Gastroesophageal sphincter (tissue), 4 donors: ENCODE results near the gene CORO6. TPM values are rescaled to one million over a fixed set of nuclear protein-coding genes. Genes with fewer than 3 reads are reported as not detected.

Source experiments
- ATAC-seq: fragments of 150-250 bp; one replicate; pipeline ENCODE4 v1.9.1; 2016; ENCODE audit warnings: mild to moderate bottlenecking, moderate library complexity
- H3K27ac ChIP-seq, 4 donors: fragments of 200-600 bp; sonication (generic) in 3 of 4; 1 replicate in 3 of 4; 2 replicates in 1 of 4; pipeline ENCODE4 v1.5.1; 2016 to 2019
- H3K27me3 ChIP-seq: fragments of 200-600 bp; sonication (generic); one replicate; pipeline ENCODE4 v1.5.1; 2019
- H3K36me3 ChIP-seq, 2 donors: fragments of 200-600 bp; sonication (generic); one replicate each; pipeline ENCODE4 v1.5.1; 2019; ENCODE audit warnings: control low read depth in 1 of 2
- H3K4me1 ChIP-seq, 3 donors: fragments of 200-600 bp; sonication (generic); 1 replicate in 2 of 3; 2 replicates in 1 of 3; pipeline ENCODE4 v1.5.1; 2016 to 2019; ENCODE audit warnings: control low read depth in 2 of 3
- H3K4me3 ChIP-seq, 2 donors: fragments of 200-600 bp; sonication (generic); one replicate each; pipeline ENCODE4 v1.5.1; 2019; ENCODE audit warnings: mild to moderate bottlenecking in 1 of 2, moderate library complexity in 1 of 2
- H3K9me3 ChIP-seq, 3 donors: fragments of 200-600 bp; sonication (generic); one replicate each; pipeline ENCODE4 v1.5.1; 2017 to 2019; ENCODE audit warnings: control low read depth in 2 of 3
- EP300 ChIP-seq: sonication (generic); formaldehyde crosslinking; IDR thresholded peaks from one replicate; pipeline ENCODE4 v1.6.1; 2017; ENCODE audit warnings: antibody characterized with exemption, mild to moderate bottlenecking
- POLR2A ChIP-seq, 2 donors: fragments of 450-650 bp; IDR thresholded peaks; one replicate each; pipeline ENCODE4 v1.6.1; 2017; ENCODE audit warnings: antibody characterized with exemption in 2 of 2, mild to moderate bottlenecking in 2 of 2, moderate library complexity in 1 of 2
- POLR2AphosphoS5 ChIP-seq: sonication (generic); formaldehyde crosslinking; IDR thresholded peaks from one replicate; pipeline ENCODE4 v1.6.1; 2017; ENCODE audit warnings: antibody characterized with exemption
- WGBS, 2 donors: methylation state at CpG; one replicate each; pipeline ENCODE4 v1.1.5; 2018; ENCODE audit warnings: low coverage in 1 of 2; 5-methylcytosine and 5-hydroxymethylcytosine counted together
- total RNA-seq, 4 donors: library from RNA; depleted of rRNA; stranded (reverse); fragments of >200 nt; gene quantifications; one replicate each; pipeline ENCODE4 v1.1.0, GENCODE V29; 2016
- TF ChIP-seq, protein P1 (sequence below), 4 experiments: fragments of 200-600 bp in 2 of 4; fragments of 450-650 bp in 2 of 4; sonication (generic) in 1 of 4; IDR thresholded peaks; one replicate each; pipeline ENCODE4 v1.5.1; 2017 to 2019; ENCODE audit warnings: antibody characterized with exemption in 4 of 4, mild to moderate bottlenecking in 2 of 4, moderate library complexity in 2 of 4

Gene CORO6
- total RNA-seq, 4 donors from 2014 or later, result 18.1 to 138 (median 39.4) TPM

DNA sequence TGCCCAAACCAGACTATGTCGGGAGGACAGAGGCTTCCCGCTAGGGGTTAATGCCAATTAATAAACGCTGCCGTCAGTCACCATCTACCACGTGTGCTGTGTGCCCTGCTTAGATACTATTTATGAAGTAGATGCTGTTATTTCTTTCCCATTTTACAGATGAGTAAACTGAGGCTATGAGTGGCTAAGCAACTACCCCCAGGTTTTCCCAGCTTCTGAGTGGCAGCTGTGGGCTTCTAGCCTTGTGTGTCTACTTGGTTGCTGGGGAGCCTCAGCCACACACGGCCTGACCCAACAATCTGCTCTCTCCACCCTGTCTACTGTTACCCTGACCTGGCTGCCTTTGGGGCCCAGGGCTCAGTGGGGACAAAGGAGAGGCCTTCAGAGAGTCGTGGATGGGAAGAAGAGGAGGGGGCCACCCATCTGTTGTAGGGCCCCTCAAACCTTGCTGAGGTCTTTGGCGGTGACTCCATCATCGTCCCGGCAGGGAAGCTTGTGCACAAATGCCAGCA lies 40.4 kb downstream of the CORO6 start:
- H3K27me3 ChIP-seq, result no peaks in the 10 kb centered on the region
- peak overlapping the region in 1 of 4 donors; percentile 89 for H3K27ac ChIP-seq
- H3K4me3 ChIP-seq, result no peak overlapping the region
- no peaks in the 10 kb centered on the region for H3K9me3 ChIP-seq
- no peak for ATAC-seq
- WGBS, 2 donors, result 63 to 90% methylated on average over 2 to 4 of the region's 10 CpGs
- no peak for TF ChIP-seq POLR2A (IDR thresholded peaks at IDR 0.05)
- TF ChIP-seq, protein P1, sequence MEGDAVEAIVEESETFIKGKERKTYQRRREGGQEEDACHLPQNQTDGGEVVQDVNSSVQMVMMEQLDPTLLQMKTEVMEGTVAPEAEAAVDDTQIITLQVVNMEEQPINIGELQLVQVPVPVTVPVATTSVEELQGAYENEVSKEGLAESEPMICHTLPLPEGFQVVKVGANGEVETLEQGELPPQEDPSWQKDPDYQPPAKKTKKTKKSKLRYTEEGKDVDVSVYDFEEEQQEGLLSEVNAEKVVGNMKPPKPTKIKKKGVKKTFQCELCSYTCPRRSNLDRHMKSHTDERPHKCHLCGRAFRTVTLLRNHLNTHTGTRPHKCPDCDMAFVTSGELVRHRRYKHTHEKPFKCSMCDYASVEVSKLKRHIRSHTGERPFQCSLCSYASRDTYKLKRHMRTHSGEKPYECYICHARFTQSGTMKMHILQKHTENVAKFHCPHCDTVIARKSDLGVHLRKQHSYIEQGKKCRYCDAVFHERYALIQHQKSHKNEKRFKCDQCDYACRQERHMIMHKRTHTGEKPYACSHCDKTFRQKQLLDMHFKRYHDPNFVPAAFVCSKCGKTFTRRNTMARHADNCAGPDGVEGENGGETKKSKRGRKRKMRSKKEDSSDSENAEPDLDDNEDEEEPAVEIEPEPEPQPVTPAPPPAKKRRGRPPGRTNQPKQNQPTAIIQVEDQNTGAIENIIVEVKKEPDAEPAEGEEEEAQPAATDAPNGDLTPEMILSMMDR (IDR thresholded peaks at IDR 0.05), result no peak
- TF ChIP-seq EP300, result no peak
- TF ChIP-seq POLR2AphosphoS5, result no peak
- peaks cover 0 to 64% of the 10 kb centered on the region in 2 donors for H3K36me3 ChIP-seq
- H3K4me1 ChIP-seq, result peaks cover 0 to 87% (median 26%) of the 10 kb centered on the region in 3 donors

DNA sequence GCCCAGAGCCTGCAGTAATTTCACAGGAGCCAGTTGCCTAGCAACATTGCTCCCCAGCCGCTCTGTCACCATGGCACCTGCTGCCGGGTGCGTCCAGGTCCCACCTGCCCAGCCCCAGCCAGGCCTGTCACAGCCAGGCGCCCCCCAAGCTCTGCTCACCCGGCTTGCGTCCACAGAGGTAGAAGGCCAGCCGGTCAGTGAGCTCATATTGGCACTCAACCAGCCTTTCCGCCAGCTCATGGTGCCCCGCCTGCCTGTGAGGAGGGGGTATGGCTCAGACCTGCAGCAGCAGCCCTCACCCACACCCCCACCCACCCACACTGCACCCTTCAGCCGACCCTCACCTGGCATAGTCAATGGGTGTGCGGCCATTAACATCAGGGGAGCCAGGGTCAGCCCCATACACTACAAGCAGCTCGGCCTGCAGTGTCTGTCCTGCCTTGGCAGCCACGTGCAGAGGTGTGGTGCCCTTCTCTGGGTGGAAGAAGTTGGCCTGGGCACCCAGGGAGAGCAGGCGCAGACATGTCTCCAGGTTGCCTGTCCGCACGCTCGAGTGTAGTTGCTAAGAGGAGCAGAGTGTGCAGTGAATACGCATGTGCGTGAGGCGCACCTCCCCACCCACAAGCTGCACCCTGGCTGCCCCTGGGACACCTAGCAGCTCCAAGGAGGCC lies 41.0 kb downstream of the CORO6 start:
- H3K27ac ChIP-seq, result peak overlapping the region in 2 of 4 donors; percentile 49 to 89
- peaks cover 0 to 70% of the 10 kb centered on the region in 2 donors for H3K36me3 ChIP-seq
- no peak for TF ChIP-seq EP300
- TF ChIP-seq, protein P1 (IDR thresholded peaks at IDR 0.05), result no peak
- TF ChIP-seq POLR2A (IDR thresholded peaks at IDR 0.05), result no peak
- no peak for TF ChIP-seq POLR2AphosphoS5
- no peak overlapping the region for H3K4me3 ChIP-seq
- 100% methylated on average over 1 of the region's 20 CpGs; no CpG with 5 or more reads in 1 of the 2 donors for WGBS, 2 donors
- ATAC-seq, result no peak
- H3K4me1 ChIP-seq, result peaks cover 0 to 84% (median 21%) of the 10 kb centered on the region in 3 donors
- H3K27me3 ChIP-seq, result no peaks in the 10 kb centered on the region
- no peaks in the 10 kb centered on the region for H3K9me3 ChIP-seq

DNA sequence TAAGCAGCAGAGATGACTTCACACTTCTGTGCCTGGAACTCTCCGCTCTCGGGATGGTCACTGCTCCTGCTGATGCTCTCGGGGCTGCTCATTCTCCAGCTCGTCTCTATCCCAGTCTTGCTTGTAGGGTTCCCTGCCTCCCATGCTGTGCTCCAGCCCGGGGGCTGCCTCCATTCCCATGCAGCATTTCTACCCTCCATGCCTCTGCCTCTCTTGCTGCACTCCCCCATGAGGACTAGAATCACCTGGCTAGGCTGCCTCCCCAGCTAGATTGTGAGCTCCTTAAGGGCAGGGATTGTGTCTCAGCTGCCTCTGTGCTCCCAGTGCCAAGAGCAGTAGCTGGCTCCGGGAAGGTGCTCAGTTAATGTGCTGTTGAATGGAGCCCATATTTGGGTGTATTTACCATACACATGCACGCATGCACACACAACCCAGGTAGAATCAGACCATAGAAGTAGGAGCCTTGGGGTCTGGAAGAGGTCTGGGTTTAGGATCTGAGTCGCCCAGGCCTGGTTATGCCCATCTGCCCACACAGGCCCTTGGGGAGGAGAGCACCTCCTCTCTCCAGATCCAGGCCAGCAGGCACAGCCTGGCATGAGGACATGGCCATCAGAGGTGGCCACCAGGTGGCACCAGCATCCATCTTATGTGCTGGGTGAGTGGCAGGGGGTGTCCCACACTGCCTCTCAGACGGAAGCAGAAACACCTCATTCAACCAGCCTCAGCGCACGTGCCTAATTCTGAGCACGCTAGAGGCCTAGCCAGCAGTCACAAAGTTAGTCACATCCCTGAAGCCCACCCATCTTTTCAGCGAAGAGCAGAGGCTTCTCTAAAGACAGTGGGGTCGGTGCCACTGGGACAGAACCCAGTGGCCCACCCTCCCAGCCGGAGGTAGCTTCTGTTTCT lies 42.6 kb downstream of the CORO6 start:
- 51 to 68% methylated on average over 4 to 11 of the region's 15 CpGs for WGBS, 2 donors
- TF ChIP-seq, protein P1 (IDR thresholded peaks at IDR 0.05), result peak in 3 of 4 experiments; percentile 90 to 93 (median 92)
- TF ChIP-seq POLR2A (IDR thresholded peaks at IDR 0.05) (no peak), POLR2AphosphoS5 (peak; percentile 54), EP300 (no peak)
- Histone ChIP-seq H3K27ac (peak overlapping the region in 2 of 4 donors; percentile 49 to 89), H3K9me3 (no peaks in the 10 kb centered on the region), H3K4me1 (peaks cover 0 to 68% (median 10%) of the 10 kb centered on the region in 3 donors), H3K27me3 (no peaks in the 10 kb centered on the region), H3K36me3 (peaks cover 0 to 86% of the 10 kb centered on the region in 2 donors), H3K4me3 (no peak overlapping the region)
- peak; percentile 81 for ATAC-seq

DNA sequence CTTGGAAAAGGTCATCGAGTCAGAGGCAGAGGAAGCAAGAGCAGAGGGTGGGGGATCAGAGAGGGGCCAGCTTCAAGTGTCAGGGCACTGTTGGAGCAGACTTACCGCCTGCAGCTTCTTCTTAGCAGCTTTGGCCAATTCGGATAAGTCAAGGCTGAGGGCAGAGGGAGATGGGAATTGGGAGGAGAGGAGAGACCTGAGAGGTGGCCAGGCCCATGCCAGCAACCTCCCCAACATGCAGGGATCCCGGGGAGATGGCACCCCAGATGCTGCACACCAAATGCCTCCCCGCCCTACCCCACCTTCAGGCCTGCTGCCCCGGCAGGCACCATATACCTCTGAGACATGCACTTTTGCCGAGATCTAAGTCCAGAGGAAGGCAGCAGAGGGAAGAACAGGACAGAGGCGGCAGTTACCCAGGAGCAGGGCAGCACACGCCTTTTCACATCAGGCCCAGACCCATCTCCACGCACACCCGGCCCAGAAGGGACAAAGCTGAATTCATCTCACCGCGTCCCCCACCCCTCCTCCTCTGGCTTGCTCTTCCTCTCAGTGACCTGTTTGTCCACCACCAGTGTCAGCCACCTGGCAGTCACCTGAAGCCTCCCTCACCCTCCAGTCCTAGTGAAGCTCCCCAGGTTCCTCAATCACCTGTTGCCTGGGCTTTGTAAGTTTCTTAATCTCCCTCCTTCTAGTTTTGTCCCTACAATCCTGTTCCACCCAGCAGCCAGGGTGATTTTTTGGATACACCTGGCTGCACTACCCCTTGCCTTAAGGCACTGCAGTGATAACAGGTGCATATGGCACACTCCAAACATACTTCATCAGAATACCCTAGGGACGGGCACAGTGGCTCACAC lies 43.9 kb downstream of the CORO6 start:
- Histone ChIP-seq H3K36me3 (peaks cover 0 to 98% of the 10 kb centered on the region in 2 donors), H3K27me3 (no peaks in the 10 kb centered on the region), H3K4me3 (no peak overlapping the region), H3K27ac (peak overlapping the region in 2 of 4 donors; percentile 10 to 35), H3K4me1 (peaks cover 0 to 56% (median 3%) of the 10 kb centered on the region in 3 donors), H3K9me3 (no peaks in the 10 kb centered on the region)
- 80 to 87% methylated on average over 1 to 7 of the region's 14 CpGs for WGBS, 2 donors
- no peak for ATAC-seq
- TF ChIP-seq POLR2AphosphoS5 (no peak), POLR2A (IDR thresholded peaks at IDR 0.05) (no peak), EP300 (no peak)
- TF ChIP-seq, protein P1 (IDR thresholded peaks at IDR 0.05), result no peak
